ENCODE measurements around the gene INPP5D. TPM values are rescaled to one million over a fixed set of nuclear protein-coding genes. Genes with fewer than 3 reads are reported as not detected.
"Not testable (repeated sequence)": the region's sequence is repeated elsewhere in the genome, so short reads cannot be mapped to it uniquely, and the experiment has no call there.

Gene INPP5D
- total and polyA plus RNA-seq, 12 donors = 3.4 to 29.4 (median 14.3) TPM

DNA sequence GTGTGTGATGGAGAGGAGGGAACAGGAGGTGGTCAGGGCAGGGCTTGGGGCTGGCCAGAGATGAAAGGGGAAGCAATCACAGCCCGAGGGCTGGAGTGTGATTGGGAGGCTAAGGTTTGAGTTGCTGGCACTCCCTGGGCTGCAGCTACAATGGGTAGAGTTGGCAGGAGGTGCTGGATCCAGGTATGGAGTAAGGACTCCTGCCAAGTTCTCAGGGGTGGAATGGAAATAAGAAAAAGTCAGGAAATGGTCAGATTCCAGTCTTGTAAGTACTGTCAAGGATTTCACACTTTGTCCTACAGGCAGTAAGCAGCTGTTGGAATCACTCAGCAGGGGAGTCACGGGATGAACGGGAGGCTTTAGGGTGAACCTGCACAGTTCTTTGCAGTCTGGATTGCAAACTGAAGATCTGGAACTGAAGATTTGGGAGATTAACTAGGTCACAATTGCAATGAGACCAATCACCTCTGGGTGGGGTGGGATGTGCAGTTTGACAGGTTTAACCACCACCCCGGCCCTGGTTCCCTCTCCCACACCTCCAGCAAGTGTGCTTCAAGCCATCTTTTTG is 10.9 kb upstream of the INPP5D start:
- H3K9me3 ChIP-seq (replicated peaks in 1 of 3) = no peaks in the 10 kb centered on the region
- H3K36me3 ChIP-seq (replicated peaks in 1 of 2) = no peaks in the 10 kb centered on the region
- TF ChIP-seq, protein P1, sequence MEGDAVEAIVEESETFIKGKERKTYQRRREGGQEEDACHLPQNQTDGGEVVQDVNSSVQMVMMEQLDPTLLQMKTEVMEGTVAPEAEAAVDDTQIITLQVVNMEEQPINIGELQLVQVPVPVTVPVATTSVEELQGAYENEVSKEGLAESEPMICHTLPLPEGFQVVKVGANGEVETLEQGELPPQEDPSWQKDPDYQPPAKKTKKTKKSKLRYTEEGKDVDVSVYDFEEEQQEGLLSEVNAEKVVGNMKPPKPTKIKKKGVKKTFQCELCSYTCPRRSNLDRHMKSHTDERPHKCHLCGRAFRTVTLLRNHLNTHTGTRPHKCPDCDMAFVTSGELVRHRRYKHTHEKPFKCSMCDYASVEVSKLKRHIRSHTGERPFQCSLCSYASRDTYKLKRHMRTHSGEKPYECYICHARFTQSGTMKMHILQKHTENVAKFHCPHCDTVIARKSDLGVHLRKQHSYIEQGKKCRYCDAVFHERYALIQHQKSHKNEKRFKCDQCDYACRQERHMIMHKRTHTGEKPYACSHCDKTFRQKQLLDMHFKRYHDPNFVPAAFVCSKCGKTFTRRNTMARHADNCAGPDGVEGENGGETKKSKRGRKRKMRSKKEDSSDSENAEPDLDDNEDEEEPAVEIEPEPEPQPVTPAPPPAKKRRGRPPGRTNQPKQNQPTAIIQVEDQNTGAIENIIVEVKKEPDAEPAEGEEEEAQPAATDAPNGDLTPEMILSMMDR (IDR thresholded peaks at IDR 0.05) = no peak
- no peak for TF ChIP-seq POLR2A (IDR thresholded peaks at IDR 0.05)
- no peak for DNase-seq
- no peak overlapping the region for H3K27ac ChIP-seq
- no peaks in the 10 kb centered on the region for H3K27me3 ChIP-seq
- no peak overlapping the region for H3K4me3 ChIP-seq
- H3K4me1 ChIP-seq (replicated peaks in 1 of 2) = no peaks in the 10 kb centered on the region
- WGBS, 4 donors = 47 to 61% (median 59%) methylated on average over 4 of the region's 4 CpGs
- intact Hi-C loops (cut with DNase I) = no loop called here

- WGBS, 4 donors = 38 to 57% (median 45%) methylated on average over 12 to 24 of the region's 24 CpGs
- Histone ChIP-seq H3K9me3 (replicated peaks in 1 of 3) (no peaks in the 10 kb centered on the region), H3K27me3 (no peaks in the 10 kb centered on the region), H3K36me3 (replicated peaks in 1 of 2) (no peaks in the 10 kb centered on the region), H3K27ac (peak overlapping the region in 1 of 5 donors; percentile 13), H3K4me1 (replicated peaks in 1 of 2) (no peaks in the 10 kb centered on the region), H3K4me3 (no peak overlapping the region)
- peak; percentile 51 to 80 (median 64) for DNase-seq
- intact Hi-C loops (cut with DNase I) = loop anchor here in 1 of 2 donors (5.0 kb wide), 1 partner anchor 199 kb away; no protein-coding TSS in a partner anchor
- TF ChIP-seq, protein P1 (IDR thresholded peaks at IDR 0.05) = no peak
- no peak for TF ChIP-seq POLR2A (IDR thresholded peaks at IDR 0.05)
Observed at GRCh38 chr2:233051241-233052149, 8.6 kb upstream of the INPP5D start.

- not testable (repeated sequence) for H3K27me3 ChIP-seq; H3K36me3 ChIP-seq (replicated peaks in 1 of 2)
- intact Hi-C loops (cut with DNase I) = loop anchor here in 1 of 2 donors (5.0 kb wide), 1 partner anchor 200 kb away; no protein-coding TSS in a partner anchor
Observed at GRCh38 chr2:233052517-233052916, 7.6 kb upstream of the INPP5D start.

DNA sequence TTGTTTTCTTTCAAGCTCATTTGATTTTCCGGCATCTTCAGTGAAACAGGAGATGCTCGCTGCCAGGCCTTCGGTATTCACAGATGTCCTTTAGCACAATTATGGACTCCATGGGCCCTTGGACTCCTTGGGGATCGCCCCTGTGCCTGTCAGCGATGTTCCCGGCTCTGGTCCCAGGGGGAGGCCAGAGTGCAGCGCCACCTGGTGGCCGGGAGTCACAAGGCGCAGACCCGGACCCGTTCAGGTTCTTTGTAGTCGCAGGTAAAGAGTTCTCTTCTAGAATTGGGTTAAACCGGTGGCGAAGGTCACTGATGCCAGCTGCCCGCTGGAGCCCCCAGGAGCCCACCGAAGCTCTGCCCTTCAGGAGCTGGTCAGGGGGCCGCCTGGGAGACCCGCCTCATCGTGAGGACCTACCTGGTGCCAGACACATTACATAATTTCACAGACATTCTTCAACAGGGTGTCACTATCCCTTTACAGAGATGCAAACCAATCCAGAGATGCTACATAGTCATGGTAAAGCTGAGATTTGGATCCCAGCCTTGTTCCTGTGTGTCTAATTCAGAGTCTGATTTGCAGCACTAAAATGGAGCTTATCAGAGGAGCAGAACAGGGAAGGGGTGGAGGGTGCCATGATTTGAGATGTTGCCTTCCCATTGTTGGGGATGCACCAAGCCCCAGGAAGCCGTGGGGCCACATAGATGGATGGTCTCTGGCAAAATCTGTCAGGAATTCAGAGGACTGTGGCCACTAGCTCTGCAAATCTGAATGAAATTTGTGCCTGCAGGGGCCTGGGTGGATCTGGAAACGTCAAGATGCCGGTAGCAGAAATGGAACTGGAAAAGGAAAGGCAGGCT is 6.0 kb upstream of the INPP5D start:
- H3K9me3 ChIP-seq (replicated peaks in 1 of 3) = no peaks in the 10 kb centered on the region
- H3K36me3 ChIP-seq (replicated peaks in 1 of 2) = no peaks in the 10 kb centered on the region
- TF ChIP-seq POLR2A (IDR thresholded peaks at IDR 0.05) = no peak
- TF ChIP-seq, protein P1 (IDR thresholded peaks at IDR 0.05) = peak; percentile 69 to 94 (median 84)
- no peak overlapping the region for H3K4me3 ChIP-seq
- no peaks in the 10 kb centered on the region for H3K4me1 ChIP-seq (replicated peaks in 1 of 2)
- H3K27me3 ChIP-seq = no peaks in the 10 kb centered on the region
- H3K27ac ChIP-seq = no peak overlapping the region
- peak; percentile 50 to 77 (median 72) for DNase-seq
- intact Hi-C loops (cut with DNase I) = loop anchor here in 1 of 2 donors (5.0 kb wide), 1 partner anchor 202 kb away; no protein-coding TSS in a partner anchor
- 18 to 31% (median 24%) methylated on average over 11 to 22 of the region's 22 CpGs for WGBS, 4 donors

More at GRCh38 chr2:233052517-233052916, 7.6 kb upstream of the INPP5D start:
- not testable (repeated sequence) for H3K9me3 ChIP-seq (replicated peaks in 1 of 3); DNase-seq; H3K4me1 ChIP-seq (replicated peaks in 1 of 2); H3K4me3 ChIP-seq; H3K27ac ChIP-seq
- 88 to 99% (median 94%) methylated on average over 4 of the region's 4 CpGs for WGBS, 4 donors
